NOMO-1 (cell line): ENCODE data around the gene CCT7.
"Not testable (repeated sequence)": the region's sequence is repeated elsewhere in the genome, so short reads cannot be mapped to it uniquely, and the experiment has no call there.

ENCODE experiments used
- DNase-seq, 2 experiments: peaks; one replicate each; lab custom pipeline; 2025; ENCODE audit not compliant: unreplicated experiment in 2 of 2; lab: John Stamatoyannopoulos, UW

Gene CCT7

DNA sequence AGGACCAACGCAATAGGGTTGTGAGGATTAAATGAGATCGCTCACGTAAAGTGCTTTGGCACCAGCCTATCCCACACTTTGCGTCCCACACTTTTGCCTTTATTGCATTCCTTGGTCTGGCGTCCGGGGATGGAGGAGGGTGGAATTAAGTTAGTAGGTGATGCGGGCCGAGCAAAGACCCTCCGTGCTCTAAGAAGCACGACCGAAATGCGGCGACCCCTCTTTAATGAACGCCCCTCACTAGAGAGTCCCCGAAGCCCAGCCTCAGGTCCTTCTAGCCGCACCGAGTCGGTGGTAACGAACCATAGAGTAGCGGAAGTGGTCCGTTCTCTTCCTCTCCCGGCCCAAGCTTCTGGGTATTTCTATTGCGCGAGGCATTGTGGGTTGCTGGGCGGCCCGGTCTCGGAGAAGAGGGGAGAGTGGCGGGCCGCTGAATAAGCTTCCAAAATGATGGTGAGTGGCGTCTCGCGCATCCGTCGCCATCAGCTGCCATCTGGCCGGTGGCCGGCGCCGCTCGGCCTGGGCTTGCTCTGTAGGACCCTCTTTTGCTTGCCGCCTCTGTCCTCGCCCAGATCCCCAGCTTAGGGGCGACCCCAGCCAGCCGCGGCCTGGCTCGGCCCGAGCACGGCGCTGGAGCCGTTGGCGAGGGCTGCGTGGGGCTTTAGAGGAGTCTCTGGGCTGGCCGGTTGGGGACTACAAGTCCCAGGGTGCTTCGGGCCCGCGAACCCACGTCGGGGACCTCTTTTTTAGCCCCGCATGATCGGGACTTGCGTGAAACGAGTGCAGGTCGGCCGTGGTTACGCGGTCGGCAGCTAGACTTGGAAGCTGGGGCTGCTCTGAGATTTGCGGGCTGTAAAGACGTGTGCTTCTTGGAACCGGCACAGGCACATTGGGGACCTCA, at the start of gene CCT7:
TSS of gene CCT7 (plus strand) at position 377 of the 901 bp plus-strand sequence. CDS start at position 448, 71 bp downstream.
- peak; percentile 84 for DNase-seq

DNA sequence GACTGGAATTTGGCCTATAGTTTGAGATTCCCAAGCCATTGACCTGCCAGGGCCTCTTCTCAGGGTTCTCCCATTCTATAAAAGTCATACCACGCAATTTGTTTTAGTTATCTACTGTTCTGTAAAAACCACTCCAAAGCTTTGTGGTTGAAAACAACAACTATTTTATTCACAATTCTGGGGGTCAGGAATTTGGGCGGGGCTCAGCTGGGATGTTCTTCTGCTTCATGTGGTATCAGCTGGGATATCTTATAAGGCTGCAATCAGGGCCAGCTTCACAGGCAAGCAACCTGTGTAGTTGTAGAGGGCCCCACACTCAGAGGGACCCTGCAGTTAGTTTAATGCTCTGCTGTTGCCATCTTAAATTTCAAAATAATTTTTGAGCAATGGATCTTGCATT, 48.1 kb upstream of the CCT7 start:
- DNase-seq: no peak

DNA sequence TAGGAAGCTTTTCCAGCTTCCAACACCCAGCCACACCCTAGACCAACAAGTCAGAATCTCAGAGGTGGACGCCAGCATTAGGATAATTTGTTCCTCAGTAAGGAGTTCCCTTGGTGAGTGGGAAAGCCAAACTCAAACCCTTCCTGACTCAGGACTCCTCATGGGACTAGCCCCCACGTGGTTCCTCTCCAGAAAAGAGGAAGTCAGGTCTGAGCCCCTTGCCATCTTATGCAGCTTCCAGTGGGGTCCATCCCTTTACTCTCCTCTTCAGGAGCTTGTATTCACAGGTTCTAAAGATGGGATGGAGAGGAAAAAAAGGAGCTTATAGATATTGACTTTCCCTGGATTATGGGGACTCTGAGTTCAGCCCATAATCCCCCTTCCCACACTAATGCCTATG, 46.6 kb upstream of the CCT7 start:
- no peak for DNase-seq

DNA sequence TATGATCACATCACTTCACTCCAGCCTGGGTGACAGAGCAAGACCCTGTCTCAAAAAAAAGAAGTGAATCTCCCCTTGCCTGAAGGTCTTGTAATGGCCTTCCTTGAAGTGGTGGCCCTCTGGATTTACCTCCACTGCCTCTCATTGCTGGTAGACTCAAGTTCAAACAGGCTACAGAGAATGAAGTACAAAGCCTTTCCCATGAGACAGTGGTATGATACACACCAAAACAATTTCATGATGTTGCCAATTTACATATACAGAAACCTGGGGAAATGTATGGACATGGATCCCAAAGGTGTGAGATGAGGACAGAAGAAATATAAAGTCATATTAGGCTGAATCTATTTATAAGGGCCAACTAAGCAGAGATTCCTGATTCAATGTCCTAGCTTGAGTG, 36.5 kb upstream of the CCT7 start:
- no peak for DNase-seq

DNA sequence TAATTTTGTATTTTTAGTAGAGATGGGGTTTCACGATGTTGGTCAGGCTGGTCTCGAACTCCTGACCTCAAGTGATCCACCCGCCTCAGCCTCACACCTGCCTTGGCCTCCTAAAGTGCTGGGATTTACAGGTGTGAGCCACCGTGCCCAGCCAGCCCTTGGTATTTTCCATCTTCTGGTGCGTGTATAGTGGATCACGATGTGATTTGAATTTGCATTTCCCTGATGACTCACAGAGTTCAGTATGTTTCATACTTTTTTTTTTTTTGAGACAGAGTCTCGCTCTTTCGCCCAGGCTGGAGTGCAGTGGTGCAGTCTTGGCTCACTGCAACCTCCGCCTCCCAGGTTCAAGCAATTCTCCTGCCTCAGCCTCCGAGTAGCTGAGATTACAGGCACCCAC, 33.8 kb upstream of the CCT7 start:
- not testable (repeated sequence) for DNase-seq

DNA sequence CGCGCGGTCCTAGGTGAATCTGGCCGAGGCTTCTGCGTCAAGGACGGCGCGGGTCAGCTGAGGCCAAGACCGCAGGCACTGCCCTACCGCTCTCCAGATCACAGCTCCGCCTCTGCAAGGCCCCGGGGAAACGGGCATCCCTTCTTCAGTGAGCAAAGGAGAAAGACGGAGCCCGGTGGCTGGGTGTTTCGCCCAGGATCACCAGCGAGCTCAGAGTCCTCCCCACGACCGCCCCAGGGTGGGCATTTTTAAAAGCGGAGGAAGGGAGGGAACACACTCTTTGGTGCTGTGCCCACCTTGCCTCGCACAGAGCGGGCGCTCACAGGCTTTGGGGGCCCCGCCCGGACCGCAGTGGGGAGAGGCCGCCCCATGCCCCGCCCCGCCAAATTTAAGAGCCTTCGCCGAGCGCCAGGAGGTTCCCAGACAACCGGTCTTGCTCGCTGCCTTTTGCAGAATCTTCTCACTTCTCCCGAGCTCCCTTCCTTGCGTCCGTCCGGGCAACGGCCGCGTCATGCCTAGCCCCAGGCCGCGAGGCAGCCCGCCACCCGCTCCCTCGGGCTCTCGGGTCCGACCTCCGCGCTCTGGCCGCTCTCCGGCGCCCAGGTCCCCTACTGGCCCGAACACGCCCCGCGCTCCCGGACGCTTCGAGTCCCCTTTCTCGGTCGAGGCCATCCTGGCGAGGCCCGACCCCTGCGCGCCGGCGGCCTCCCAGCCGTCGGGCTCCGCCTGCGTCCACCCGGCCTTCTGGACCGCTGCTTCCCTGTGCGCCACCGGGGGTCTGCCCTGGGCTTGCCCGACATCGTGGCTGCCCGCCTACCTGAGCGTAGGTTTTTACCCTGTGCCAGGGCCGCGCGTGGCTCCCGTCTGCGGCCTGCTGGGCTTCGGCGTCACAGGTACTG, 31.7 kb upstream of the CCT7 start, which contains the start of gene NOTO:
TSS of gene NOTO (plus strand) at position 419 of the 899 bp plus-strand sequence. CDS start at position 512, 93 bp downstream.
- DNase-seq: no peak

DNA sequence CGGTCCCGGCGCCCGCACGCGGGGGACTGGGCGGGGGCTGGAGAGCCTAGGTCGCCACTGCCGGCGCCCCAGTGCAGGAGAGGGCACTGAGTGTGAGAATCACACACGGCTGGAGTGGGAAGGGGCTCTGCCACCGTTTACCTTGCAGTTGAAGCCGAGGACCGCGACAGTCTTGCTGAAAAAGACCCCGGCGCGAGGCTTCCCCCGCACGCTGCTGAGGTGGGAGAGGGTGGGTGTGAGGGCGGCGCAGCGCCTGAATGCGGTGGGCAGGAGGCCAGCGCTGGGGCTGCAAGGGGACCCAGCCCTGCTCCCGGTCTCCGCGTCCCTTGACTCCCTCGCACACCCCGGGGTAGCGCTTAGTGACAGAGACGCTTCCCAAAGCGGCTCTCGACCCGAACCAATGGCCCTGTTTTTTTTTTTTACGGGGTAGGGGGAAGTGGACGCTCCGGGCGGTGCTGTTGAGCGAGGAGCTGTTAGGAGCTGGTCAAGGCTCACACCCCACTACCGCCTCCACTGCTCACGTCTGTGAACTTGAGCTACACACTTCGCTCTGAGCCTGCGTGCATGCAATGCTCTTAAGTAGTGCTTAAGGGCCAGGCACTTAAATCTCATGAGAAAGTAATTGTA, 30.9 kb upstream of the CCT7 start:
- DNase-seq: no peak

DNA sequence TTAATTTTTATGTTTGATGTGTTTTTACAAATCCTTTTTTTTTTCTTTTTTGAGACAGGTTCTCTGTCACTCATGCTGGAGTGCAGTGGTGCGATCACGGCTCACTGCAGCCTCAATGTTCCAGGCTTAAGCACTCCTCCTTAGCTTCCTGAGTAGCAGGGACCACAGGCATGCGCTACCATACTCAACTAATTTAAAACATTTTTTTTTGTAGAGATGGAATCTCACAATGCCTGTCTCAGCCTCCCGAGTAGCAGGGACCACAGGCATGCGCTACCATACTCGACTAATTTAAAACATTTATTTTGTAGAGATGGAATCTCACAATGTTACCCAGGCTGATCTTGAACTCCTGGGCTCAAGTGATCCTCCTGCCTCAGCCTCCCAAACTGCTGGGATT, 28.5 kb upstream of the CCT7 start:
- no peak for DNase-seq

DNA sequence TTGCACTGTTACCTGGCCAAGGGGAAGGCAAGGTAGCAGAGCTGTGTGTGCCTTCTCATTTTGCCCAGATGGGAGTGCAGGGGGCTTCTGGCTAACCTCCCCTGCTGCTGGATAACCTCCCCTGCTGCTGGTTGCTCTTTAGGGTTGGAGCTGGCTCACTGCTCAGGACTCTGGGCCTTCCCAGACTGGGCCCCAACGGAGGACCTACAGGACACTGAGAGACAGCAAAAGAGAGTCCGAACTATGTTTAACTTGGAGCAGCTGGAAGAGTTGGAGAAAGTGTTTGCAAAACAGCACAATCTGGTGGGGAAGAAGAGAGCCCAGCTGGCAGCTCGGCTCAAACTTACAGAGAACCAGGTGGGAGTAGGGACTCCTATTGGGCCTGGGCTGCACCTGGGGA, 25.9 kb upstream of the CCT7 start:
- DNase-seq: no peak

DNA sequence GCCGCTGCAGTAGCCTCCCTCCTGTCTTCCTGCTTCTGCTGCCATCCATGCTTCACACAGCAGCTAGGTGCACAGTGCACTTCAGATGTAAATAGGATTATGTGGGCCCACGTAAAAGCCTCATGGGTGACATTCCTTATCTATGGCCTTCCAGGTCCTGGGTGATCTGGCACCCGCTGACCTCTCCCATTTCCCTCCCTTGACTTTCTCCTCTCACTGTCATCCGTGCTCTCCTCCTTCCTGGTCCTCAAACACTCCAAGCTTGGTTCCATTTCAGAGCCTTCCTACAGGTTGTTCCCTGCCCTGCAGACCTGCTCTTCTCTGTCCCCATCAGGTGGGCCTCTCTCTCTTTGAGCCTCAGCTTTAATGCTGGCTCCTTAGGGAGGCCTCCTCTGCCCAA, 24.1 kb upstream of the CCT7 start:
- no peak for DNase-seq

DNA sequence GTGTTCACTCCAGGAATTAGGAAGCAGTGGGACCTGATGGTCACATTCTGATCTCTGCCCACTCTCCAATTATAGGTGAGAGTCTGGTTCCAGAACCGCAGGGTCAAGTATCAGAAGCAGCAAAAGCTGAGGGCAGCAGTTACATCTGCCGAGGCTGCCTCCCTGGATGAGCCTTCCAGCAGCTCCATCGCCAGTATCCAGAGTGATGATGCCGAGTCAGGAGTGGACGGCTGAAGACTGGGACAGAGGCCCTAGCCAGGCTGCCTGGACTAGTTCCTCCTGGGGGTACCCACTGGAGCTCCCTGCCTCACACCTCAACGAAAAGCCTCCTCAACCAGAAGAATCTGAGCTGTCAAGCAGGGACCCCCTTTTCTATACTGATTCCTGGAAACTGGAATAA, 23.4 kb upstream of the CCT7 start:
- DNase-seq: no peak

DNA sequence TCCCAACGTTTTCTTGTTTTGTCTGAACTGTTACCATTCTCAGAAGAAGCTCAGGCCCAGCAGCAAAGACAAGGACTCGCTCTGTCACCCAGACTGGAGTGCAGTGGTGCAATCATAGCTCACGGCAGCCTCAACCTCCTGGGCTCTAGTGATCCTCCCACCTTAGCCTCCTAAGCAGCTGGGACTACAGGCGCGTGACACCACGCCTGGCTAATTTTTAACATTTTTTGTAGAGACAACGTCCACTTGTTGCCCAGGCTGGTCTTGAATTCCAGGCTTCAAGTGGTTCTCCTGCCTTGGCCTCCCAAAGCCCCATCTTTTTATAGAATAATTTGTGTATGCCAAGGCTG, 22.0 kb upstream of the CCT7 start:
- no peak for DNase-seq

DNA sequence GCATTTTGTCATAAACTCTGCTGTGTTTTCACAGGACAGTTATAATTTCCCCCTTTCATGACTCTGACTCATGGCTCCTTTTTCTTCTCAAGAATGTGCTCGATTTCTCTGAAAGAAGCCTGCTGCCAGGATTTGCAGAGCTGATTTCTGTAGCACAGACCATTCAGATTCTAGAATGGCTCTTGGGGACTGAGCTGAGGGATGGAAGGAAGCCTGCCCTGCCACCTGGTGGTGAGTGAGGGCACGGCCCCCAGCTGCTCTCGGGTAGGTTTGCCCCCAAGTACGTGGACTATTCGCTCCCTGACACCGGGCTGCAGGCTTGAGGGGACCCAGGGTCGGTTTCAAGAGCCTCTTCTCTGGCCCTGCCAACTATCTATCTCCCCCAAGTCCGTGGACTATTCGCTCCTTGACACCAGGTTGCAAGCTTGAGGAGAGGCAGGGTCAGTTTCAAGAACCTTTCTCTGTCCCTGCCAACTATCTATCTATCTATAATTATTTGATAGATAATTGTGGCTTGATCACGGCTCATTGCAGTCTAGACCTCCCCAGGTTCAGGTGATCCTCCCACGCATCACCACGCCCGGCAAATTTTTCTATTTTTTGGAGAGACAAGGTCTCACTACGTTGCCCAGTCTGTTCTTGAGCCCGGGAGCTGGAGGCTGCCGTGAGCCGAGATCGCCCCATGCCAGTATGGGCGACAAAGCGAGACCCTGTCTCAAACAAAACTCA, 21.5 kb upstream of the CCT7 start:
- peak; percentile 60 to 62 for DNase-seq

DNA sequence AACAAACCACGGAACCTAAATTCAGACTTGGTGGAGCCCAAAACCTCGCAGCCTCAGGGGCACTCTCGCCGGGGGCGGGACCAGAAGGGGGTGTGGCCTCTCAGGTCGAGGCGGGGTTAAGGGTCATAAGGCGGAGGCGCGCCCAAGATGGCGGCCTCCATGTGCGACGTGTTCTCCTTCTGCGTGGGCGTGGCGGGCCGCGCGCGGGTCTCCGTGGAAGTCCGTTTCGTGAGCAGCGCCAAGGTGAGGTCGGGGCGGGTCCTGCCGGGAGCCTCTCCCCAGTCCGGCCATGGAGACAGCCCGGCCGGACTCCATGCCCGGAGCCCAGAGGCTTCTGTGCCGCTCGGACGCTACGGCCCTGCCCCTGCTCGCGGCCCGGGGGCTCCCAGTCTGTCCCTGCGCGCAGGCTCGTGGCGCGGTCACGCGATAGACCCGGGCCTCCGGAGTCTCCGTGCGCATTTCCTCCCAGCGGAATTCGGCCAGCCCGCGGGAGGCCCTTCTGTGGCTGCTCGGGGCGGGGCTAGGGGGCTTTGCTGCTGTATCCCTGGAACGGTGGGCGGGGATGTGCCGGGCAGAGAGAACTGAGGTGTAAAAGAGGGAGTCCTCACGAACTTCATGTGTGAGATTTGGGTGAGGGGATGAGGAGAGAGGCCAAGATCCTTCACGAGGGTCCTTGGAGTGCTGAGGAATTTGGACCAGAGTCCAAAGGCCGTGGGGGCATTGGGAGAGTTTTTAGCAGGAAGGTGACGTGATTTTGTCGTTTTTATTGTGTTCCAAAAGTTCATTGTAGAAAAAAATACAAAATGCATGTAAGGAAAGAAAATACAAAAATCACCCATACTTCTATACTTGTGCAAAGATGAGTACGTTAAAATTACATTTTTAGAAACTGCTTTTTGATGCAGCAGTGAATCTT, 19.7 kb upstream of the CCT7 start, which contains the start of gene SMYD5:
TSS of gene SMYD5 (plus strand) at position 126 of the 916 bp plus-strand sequence. CDS start at position 148, 22 bp downstream.
- DNase-seq: peak; percentile 77 to 83

DNA sequence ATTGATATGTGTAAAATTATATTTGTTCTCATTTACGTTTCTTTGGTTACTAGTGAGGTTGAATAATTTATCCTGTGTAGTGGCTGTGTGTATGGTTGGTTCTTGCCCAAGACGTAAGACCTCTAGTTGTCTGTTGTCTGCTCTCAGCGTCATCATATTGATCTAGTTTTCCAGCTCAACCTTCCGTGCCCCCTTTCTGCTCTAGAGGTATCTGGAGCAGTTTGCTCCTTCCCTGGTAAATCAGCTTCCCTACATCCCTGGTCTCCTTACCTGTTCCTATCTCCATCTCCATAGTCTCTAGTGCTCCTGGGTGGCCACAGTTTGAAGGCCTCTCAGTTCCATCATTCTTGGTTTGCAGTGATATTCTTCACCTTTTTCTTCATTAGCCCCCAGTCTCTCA, 18.9 kb upstream of the CCT7 start:
- DNase-seq: no peak

DNA sequence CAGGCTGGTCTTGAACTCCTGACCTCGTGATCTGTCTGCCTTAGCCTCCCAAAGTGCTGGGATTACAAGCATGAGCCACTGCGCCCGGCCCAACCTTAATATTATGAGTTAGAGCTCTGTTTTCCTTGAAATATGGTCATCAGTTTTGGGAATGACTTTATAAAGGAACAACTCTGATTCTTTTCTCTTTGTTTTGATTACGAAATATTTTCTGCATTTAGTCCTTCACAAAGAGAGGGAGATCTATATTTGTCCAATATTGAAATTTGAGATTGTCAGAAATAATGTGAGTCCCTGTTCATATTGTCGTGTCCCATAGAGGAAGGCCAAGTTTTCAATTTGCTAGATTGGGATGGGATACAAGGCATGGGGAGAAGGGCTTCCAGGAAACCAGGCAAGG, 16.9 kb upstream of the CCT7 start:
- no peak for DNase-seq

DNA sequence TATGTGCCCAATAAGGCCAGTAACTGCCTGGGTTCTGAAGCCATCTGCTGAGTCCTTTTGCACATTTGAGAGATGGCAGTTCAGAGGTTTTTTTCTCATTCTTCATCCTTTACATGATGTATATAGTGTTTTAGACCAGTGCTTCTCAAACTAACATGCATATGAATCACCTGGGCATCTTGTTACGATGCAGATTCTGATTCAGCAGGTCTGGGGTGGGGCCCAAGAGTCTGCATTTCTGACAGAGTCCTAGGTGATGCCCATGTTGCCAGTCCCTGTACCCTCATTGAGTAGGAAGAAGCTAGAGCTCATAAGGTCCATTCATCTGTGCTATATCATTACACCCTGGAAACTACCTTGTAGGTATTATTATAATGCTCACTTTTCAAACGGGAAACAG, 16.3 kb upstream of the CCT7 start:
- no peak for DNase-seq

DNA sequence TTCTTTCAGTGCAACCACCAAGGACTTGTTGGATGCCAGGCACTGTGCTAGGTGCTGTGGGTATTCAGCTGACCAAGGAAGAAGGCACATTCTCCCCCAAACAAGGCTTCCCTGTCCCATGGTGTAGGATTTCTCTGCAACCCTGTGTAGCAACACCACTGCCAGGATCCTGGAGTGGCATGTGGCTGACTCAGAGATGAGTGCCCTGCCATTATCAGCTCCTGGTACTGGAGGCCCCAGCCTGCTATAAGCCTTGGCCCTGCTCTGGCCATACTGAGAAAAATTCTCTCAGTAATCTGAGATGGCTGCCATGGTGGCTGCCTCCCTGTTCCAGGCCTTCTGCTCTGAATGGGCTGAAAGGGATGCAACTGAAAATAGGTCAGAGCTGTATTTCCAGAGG, 15.8 kb upstream of the CCT7 start:
- DNase-seq: no peak

DNA sequence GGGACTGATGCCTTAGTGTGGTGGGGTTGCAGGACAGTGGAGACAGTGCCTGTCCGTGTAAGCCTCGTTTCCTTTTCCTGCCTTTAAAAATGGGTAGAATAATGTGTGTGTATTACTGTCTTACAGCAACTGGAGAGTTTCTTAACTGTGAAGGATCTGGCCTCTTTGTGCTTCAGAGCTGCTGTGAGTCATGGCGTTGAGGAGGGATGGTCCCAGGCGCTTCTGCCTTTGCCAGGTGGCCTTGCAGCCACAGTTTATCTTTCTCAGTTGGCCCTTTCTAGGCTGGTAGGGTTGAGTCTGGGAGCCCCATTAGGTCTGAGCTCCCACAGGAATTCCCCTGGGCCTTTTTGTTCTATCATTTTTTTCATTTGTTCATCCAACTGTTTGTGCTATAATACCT, 10.3 kb upstream of the CCT7 start:
- no peak for DNase-seq
